ENCODE data around the gene GPBAR1. TPM values are rescaled to one million over a fixed set of nuclear protein-coding genes. Genes with fewer than 3 reads are reported as not detected.

Gene GPBAR1
- under 1 TPM; 0.24 to 0.74 (median 0.24) TPM for total RNA-seq
- polyA plus RNA-seq, result under 1 TPM; 0.45 to 0.59 (median 0.56) TPM
- long read RNA-seq, donor 1, result 0 reads
- long read RNA-seq, donor 2, partial matches to known transcripts, result 0 of 1 reads
- long read RNA-seq, donor 2, other reads (novel, unspliced or antisense), result 0 of 1 reads

GRCh38 chr2:218260742-218261422 lies at the start of gene GPBAR1:
GPBAR1 (plus strand) TSS chr2:218261015; CDS start chr2:218262725, 1,710 bp downstream.
- intact Hi-C loops (cut with DNase I), result no loop called here
- H3K9me3 ChIP-seq, result no peaks in the 10 kb centered on the region
- ATAC-seq (peak in 2 of 4 donors; percentile 5 to 15), DNase-seq (peak; percentile 52 to 70)
- H3K4me1 ChIP-seq, result peaks cover 8% of the 10 kb centered on the region
- no peak within 1 kb of the TSS for H3K4me3 ChIP-seq
- peak within 1 kb of the TSS; percentile 66 for H3K27ac ChIP-seq
- peaks cover 4 to 39% of the 10 kb centered on the region in 2 donors for H3K36me3 ChIP-seq (ENCODE audit: insufficient read depth in 1 of 2, low read depth in 1 of 2)
- TF ChIP-seq, protein P1, sequence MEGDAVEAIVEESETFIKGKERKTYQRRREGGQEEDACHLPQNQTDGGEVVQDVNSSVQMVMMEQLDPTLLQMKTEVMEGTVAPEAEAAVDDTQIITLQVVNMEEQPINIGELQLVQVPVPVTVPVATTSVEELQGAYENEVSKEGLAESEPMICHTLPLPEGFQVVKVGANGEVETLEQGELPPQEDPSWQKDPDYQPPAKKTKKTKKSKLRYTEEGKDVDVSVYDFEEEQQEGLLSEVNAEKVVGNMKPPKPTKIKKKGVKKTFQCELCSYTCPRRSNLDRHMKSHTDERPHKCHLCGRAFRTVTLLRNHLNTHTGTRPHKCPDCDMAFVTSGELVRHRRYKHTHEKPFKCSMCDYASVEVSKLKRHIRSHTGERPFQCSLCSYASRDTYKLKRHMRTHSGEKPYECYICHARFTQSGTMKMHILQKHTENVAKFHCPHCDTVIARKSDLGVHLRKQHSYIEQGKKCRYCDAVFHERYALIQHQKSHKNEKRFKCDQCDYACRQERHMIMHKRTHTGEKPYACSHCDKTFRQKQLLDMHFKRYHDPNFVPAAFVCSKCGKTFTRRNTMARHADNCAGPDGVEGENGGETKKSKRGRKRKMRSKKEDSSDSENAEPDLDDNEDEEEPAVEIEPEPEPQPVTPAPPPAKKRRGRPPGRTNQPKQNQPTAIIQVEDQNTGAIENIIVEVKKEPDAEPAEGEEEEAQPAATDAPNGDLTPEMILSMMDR (IDR thresholded peaks at IDR 0.05), result no peak
- H3K27me3 ChIP-seq (ENCODE audit: insufficient read depth in 3 of 3, low read length in 2 of 3), result no peaks in the 10 kb centered on the region
- WGBS, 3 donors, result 61 to 64% (median 64%) methylated on average over 10 of the region's 10 CpGs

- no peaks in the 10 kb centered on the region for H3K27me3 ChIP-seq (ENCODE audit: insufficient read depth in 3 of 3, low read length in 2 of 3)
- no peaks in the 10 kb centered on the region for H3K9me3 ChIP-seq
- H3K27ac ChIP-seq, result no peak overlapping the region
- intact Hi-C loops (cut with DNase I), result no loop called here
- H3K36me3 ChIP-seq (ENCODE audit: insufficient read depth in 1 of 2, low read depth in 1 of 2), result no peaks in the 10 kb centered on the region
- peaks cover 11% of the 10 kb centered on the region for H3K4me1 ChIP-seq
- no peak overlapping the region for H3K4me3 ChIP-seq
- ATAC-seq (no peak), DNase-seq (no peak)
- TF ChIP-seq, protein P1 (IDR thresholded peaks at IDR 0.05), result no peak
- WGBS, 3 donors, result 76 to 91% (median 82%) methylated on average over 1 of the region's 1 CpG
These were observed 46.7 kb upstream of the GPBAR1 start for GRCh38 chr2:218214116-218214515.

DNA sequence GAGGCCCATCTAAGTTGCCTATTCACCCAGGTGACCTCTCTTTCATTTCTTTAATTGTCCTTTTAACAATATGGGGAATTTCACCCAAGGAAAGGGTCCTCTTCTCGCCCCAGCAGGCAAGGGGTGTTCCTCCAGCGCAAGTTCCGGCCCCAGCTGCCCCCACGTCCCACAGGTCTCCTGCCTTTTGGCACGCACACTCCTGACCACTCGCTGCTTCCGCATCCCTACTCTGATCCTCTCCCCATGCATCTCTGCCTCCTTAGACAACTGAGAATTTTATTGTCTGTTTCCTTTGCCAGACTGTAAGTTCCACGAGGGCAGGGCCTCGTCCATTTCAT lies 44.5 kb upstream of the GPBAR1 start:
- DNase-seq (peak; percentile 25 to 60), ATAC-seq (peak; percentile 1 to 11 (median 7))
- peak overlapping the region; percentile 95 for H3K27ac ChIP-seq
- TF ChIP-seq, protein P1 (IDR thresholded peaks at IDR 0.05), result no peak
- H3K36me3 ChIP-seq (ENCODE audit: insufficient read depth in 1 of 2, low read depth in 1 of 2), result peaks cover 0 to under 1% of the 10 kb centered on the region in 2 donors
- intact Hi-C loops (cut with DNase I), result loop anchor here in 1 of 2 donors (2.0 to 5.0 kb wide), 2 partner anchors 30 to 51 kb away; no protein-coding TSS in a partner anchor
- peak overlapping the region; percentile 92 for H3K4me3 ChIP-seq
- no peaks in the 10 kb centered on the region for H3K27me3 ChIP-seq (ENCODE audit: insufficient read depth in 3 of 3, low read length in 2 of 3)
- H3K9me3 ChIP-seq, result no peaks in the 10 kb centered on the region
- WGBS, 3 donors, result 39 to 48% (median 41%) methylated on average over 9 of the region's 9 CpGs
- H3K4me1 ChIP-seq, result peaks cover 33% of the 10 kb centered on the region

DNA sequence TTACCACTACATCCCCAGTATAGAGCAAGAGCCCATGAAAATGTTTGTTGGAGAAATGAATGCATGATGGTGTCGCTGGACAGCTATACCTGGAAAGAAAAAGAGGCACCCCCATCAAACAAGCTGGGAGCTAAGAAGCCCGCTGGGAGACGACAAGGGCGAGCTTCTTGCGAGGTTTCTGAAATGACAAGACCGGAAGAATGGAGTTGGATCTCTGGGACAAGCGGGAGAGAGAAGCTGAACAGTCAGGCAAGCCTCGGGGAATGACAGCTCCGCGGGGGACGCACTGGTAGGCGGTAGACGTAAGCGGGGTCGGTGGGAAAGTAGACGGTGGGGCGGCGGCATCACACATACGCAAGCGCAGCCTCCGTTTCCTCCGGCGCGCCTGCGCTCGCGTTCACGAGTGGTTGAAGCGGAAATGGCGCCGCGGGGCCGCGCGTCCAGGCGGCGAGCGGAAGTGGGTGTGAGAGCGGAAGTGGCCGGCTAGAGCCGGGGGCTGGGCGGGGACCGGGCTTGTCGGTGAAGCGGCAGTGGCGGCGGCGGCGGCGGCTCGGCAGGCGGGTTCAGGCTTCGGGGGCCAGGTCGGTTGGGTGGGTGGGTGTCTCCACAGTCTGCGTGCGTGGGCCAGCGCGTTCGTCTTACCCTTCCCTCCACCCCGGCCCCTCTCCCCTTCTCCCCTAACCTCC lies 44.0 kb upstream of the GPBAR1 start, which contains the start of gene ARPC2:
Gene ARPC2, plus strand, starts transcription at position 516 of the 686 bp plus-strand sequence. CDS start 282 bp downstream, outside the sequence.
- Histone ChIP-seq H3K27me3 (ENCODE audit: insufficient read depth in 3 of 3, low read length in 2 of 3) (no peaks in the 10 kb centered on the region), H3K4me3 (peak within 1 kb of the TSS; percentile 92), H3K4me1 (peaks cover 38% of the 10 kb centered on the region), H3K9me3 (no peaks in the 10 kb centered on the region), H3K27ac (peak within 1 kb of the TSS; percentile 95), H3K36me3 (ENCODE audit: insufficient read depth in 1 of 2, low read depth in 1 of 2) (peaks cover 0 to 3% of the 10 kb centered on the region in 2 donors)
- intact Hi-C loops (cut with DNase I), result loop anchor here in 1 of 2 donors (2.0 to 5.0 kb wide), 2 partner anchors 30 to 50 kb away; no protein-coding TSS in a partner anchor
- DNase-seq (peak; percentile 95 to 97), ATAC-seq (peak; percentile 94 to 98 (median 96))
- TF ChIP-seq, protein P1 (IDR thresholded peaks at IDR 0.05), result peak; percentile 20
- WGBS, 3 donors, result 0 to 1% (median 1%) methylated on average over 23 to 60 of the region's 60 CpGs

All from psoas muscle (tissue), 8 donors.